ENCODE data around the gene PSIP1.
"Not testable (repeated sequence)": the region's sequence is repeated elsewhere in the genome, so short reads cannot be mapped to it uniquely, and the experiment has no call there.

Gene PSIP1

DNA sequence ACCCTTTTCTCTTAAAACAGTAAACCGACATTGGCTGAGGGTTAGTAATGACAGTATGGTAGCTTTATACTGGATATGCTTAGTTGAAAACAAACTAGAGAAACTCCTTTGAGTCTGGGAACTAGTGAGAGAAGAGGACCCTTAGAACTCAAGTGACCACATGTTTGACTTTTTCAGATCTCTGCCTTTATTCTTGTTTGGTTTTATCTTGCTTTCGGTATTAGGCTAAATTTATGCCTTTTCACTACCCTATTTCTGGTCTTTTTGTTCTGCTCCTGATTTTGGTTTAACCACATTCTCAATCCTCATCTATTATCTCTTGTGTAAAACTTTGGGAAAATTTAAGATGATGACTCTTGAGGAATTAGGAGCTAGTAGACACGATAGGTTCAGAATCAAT, 77.1 kb downstream of the PSIP1 start:
- H3K79me2 ChIP-seq (ENCODE audit: insufficient read depth, low read length) = peaks cover 99% of the 10 kb centered on the region
- H3K36me3 ChIP-seq (ENCODE audit: insufficient read depth, low read length) = peaks cover 53% of the 10 kb centered on the region
- no peak overlapping the region for H3K4me2 ChIP-seq (ENCODE audit: low read depth, low read length, poor library complexity, severe bottlenecking)

DNA sequence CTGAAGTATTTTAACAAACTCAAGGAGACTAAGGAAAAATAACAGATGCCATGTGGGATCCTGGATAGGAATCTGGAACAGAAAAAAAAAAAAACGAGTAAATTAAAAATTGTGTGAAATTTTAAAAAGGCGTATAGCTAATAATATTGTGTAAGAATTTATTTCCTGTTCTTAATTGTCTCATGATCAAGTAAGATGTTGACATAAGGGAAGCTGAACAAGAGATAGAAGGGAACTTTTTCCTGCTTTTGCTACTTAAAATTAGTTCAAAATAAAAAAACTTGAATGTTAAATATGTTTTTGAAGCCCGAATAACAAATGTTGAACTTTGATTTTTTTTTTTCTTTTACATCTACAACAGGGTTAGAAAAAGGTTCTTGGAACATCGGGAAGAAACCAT, 77.6 kb downstream of the PSIP1 start:
- Histone ChIP-seq H3K36me3 (ENCODE audit: insufficient read depth, low read length) (peaks cover 52% of the 10 kb centered on the region), H3K27me3 (ENCODE audit: insufficient read depth, low read length, poor library complexity, severe bottlenecking) (no peaks in the 10 kb centered on the region), H3K9me2 (replicated peaks; ENCODE audit: low read depth, low read length) (no peaks in the 10 kb centered on the region), H4K20me1 (ENCODE audit: insufficient read depth, low read length, poor library complexity, severe bottlenecking) (peaks cover 82% of the 10 kb centered on the region), H3K4me3 (ENCODE audit: low read length, poor library complexity, severe bottlenecking) (no peak overlapping the region), H3K79me2 (ENCODE audit: insufficient read depth, low read length) (peaks cover 99% of the 10 kb centered on the region), H3K9me3 (ENCODE audit: insufficient read depth, low read depth, low read length) (no peaks in the 10 kb centered on the region), H3K4me1 (ENCODE audit: insufficient read depth, low read length, poor library complexity, severe bottlenecking) (peaks cover 34% of the 10 kb centered on the region), H3K9ac (ENCODE audit: low read depth, low read length, poor library complexity, severe bottlenecking) (no peak overlapping the region), H2AFZ (ENCODE audit: low read length) (no peak overlapping the region), H3K4me2 (ENCODE audit: low read depth, low read length, poor library complexity, severe bottlenecking) (no peak overlapping the region), H3F3A (ENCODE audit: low read depth) (no peaks in the 10 kb centered on the region)
- TF ChIP-seq, protein P1, sequence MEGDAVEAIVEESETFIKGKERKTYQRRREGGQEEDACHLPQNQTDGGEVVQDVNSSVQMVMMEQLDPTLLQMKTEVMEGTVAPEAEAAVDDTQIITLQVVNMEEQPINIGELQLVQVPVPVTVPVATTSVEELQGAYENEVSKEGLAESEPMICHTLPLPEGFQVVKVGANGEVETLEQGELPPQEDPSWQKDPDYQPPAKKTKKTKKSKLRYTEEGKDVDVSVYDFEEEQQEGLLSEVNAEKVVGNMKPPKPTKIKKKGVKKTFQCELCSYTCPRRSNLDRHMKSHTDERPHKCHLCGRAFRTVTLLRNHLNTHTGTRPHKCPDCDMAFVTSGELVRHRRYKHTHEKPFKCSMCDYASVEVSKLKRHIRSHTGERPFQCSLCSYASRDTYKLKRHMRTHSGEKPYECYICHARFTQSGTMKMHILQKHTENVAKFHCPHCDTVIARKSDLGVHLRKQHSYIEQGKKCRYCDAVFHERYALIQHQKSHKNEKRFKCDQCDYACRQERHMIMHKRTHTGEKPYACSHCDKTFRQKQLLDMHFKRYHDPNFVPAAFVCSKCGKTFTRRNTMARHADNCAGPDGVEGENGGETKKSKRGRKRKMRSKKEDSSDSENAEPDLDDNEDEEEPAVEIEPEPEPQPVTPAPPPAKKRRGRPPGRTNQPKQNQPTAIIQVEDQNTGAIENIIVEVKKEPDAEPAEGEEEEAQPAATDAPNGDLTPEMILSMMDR (conservative IDR thresholded peaks at IDR 0.05; ENCODE audit: low read length) = no peak
- no peak for TF ChIP-seq EZH2phosphoT487 (IDR thresholded peaks at IDR 0.05; ENCODE audit: borderline replicate concordance)

More for the DNA sequence above, 77.1 kb downstream of the PSIP1 start:
- peaks cover 82% of the 10 kb centered on the region for H4K20me1 ChIP-seq (ENCODE audit: insufficient read depth, low read length, poor library complexity, severe bottlenecking)
- no peaks in the 10 kb centered on the region for H3F3A ChIP-seq (ENCODE audit: low read depth)
- H3K27me3 ChIP-seq (ENCODE audit: insufficient read depth, low read length, poor library complexity, severe bottlenecking) = no peaks in the 10 kb centered on the region
- no peak overlapping the region for H2AFZ ChIP-seq (ENCODE audit: low read length)
- no peak overlapping the region for H3K4me3 ChIP-seq (ENCODE audit: low read length, poor library complexity, severe bottlenecking)
- H3K9ac ChIP-seq (ENCODE audit: low read depth, low read length, poor library complexity, severe bottlenecking) = no peak overlapping the region
- TF ChIP-seq EZH2phosphoT487 (IDR thresholded peaks at IDR 0.05; ENCODE audit: borderline replicate concordance) = no peak
- TF ChIP-seq, protein P1 (conservative IDR thresholded peaks at IDR 0.05; ENCODE audit: low read length) = no peak
- H3K4me1 ChIP-seq (ENCODE audit: insufficient read depth, low read length, poor library complexity, severe bottlenecking) = peaks cover 31% of the 10 kb centered on the region
- H3K9me3 ChIP-seq (ENCODE audit: insufficient read depth, low read depth, low read length) = no peaks in the 10 kb centered on the region
- H3K9me2 ChIP-seq (replicated peaks; ENCODE audit: low read depth, low read length) = no peaks in the 10 kb centered on the region

DNA sequence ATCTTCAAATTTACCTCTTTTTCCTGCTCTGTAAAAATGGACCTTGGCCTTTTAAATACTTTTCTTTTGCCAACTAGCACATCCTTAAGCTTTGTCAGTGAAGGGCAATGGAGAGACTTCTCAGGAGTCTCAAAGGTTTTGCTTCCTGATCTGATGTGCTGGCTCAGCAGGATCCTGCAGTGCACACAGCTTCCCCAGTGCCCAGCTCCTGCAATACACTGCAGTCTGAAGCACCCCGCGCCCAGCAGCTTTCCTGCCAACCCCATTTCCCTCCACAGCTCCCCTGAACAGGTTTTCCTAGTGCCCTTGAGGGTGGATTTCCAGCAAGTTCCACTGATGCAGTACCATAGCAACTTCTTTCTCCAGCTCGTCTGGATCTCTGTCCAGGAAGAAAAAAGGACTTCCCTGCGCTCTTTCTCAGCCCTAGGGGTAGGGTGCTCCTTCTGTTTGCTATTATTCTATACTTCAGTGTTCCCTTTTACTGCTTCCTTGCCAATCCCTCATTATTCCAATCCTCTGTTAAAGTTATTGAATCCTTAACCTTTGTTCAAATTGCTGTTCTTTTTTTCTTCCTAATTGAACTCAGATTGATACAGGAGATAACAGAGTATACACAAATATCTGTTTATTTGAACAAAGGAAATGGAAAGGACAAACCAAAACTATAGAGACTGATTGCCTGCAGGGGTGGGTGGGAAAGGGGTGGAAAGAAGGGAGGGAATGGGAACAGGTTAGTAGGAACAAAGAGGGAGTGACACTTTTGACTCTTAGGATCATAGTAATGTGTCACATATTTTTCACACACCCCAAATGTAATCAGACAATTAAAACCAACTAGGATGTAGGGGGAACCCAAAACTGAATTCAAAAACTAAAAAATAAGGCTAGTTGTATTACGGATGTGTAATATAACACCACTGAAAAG, 79.6 kb downstream of the PSIP1 start:
- no peak for TF ChIP-seq EZH2phosphoT487 (IDR thresholded peaks at IDR 0.05; ENCODE audit: borderline replicate concordance)
- TF ChIP-seq, protein P1 (conservative IDR thresholded peaks at IDR 0.05; ENCODE audit: low read length) = no peak
- peaks cover 41% of the 10 kb centered on the region for H3K4me1 ChIP-seq (ENCODE audit: insufficient read depth, low read length, poor library complexity, severe bottlenecking)
- H3K27me3 ChIP-seq (ENCODE audit: insufficient read depth, low read length, poor library complexity, severe bottlenecking) = no peaks in the 10 kb centered on the region
- peak overlapping the region; percentile 95 for H3K4me2 ChIP-seq (ENCODE audit: low read depth, low read length, poor library complexity, severe bottlenecking)
- H3K36me3 ChIP-seq (ENCODE audit: insufficient read depth, low read length) = peaks cover 35% of the 10 kb centered on the region
- H2AFZ ChIP-seq (ENCODE audit: low read length) = no peak overlapping the region
- H3K9me2 ChIP-seq (replicated peaks; ENCODE audit: low read depth, low read length) = no peaks in the 10 kb centered on the region
- H3K79me2 ChIP-seq (ENCODE audit: insufficient read depth, low read length) = peaks cover 99% of the 10 kb centered on the region
- no peaks in the 10 kb centered on the region for H3F3A ChIP-seq (ENCODE audit: low read depth)
- peak overlapping the region; percentile 31 for H3K4me3 ChIP-seq (ENCODE audit: low read length, poor library complexity, severe bottlenecking)
- H3K9ac ChIP-seq (ENCODE audit: low read depth, low read length, poor library complexity, severe bottlenecking) = peak overlapping the region; percentile 3
- H4K20me1 ChIP-seq (ENCODE audit: insufficient read depth, low read length, poor library complexity, severe bottlenecking) = peaks cover 83% of the 10 kb centered on the region
- no peaks in the 10 kb centered on the region for H3K9me3 ChIP-seq (ENCODE audit: insufficient read depth, low read depth, low read length)

DNA sequence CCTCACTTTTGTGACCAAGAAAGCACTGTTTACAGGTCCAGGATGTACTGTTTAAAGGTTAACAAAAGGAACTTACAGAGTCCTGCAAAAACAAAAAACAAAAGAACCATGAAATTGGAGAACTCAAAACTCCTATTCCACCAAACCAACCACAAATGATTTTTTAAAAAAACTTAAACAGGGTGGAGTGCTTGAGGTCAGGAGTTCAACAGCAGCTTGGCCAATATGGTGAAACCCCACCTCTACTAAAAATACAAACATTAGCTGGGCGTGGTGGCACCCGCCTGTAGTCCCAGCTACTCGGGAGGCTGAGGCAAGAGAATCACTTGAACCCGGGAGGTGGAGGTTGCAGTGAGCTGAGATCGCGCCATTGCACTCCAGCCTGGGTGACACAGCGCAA, 83.1 kb downstream of the PSIP1 start:
- H3K4me2 ChIP-seq (ENCODE audit: low read depth, low read length, poor library complexity, severe bottlenecking) = peak overlapping the region; percentile 95
- not testable (repeated sequence) for H3K9me3 ChIP-seq (ENCODE audit: insufficient read depth, low read depth, low read length); H2AFZ ChIP-seq (ENCODE audit: low read length); H3K27me3 ChIP-seq (ENCODE audit: insufficient read depth, low read length, poor library complexity, severe bottlenecking); H3K9me2 ChIP-seq (replicated peaks; ENCODE audit: low read depth, low read length); H3F3A ChIP-seq (ENCODE audit: low read depth); H3K9ac ChIP-seq (ENCODE audit: low read depth, low read length, poor library complexity, severe bottlenecking)
- H3K36me3 ChIP-seq (ENCODE audit: insufficient read depth, low read length) = peaks cover 10% of the 10 kb centered on the region; the same call in 1 of the 2 replicates
- peaks cover 65% of the 10 kb centered on the region for H3K4me1 ChIP-seq (ENCODE audit: insufficient read depth, low read length, poor library complexity, severe bottlenecking)
- H4K20me1 ChIP-seq (ENCODE audit: insufficient read depth, low read length, poor library complexity, severe bottlenecking) = peaks cover 92% of the 10 kb centered on the region
- H3K4me3 ChIP-seq (ENCODE audit: low read length, poor library complexity, severe bottlenecking) = peak overlapping the region; percentile 99
- peaks cover 100% of the 10 kb centered on the region for H3K79me2 ChIP-seq (ENCODE audit: insufficient read depth, low read length)

Data from Loucy (cell line).